HG02884 (cell line): ENCODE data around the gene S100A7A.
"Not testable (repeated sequence)": the region's sequence is repeated elsewhere in the genome, so short reads cannot be mapped to it uniquely, and the experiment has no call there.

Experiments
- ATAC-seq: cut with Tn5 transposase; IDR thresholded peaks from one replicate; pipeline ENCODE4 v1.9.1; 2021; ENCODE audit warnings: mild to moderate bottlenecking, moderate library complexity; ENCODE audit not compliant: unreplicated experiment

The S100A7A gene

DNA sequence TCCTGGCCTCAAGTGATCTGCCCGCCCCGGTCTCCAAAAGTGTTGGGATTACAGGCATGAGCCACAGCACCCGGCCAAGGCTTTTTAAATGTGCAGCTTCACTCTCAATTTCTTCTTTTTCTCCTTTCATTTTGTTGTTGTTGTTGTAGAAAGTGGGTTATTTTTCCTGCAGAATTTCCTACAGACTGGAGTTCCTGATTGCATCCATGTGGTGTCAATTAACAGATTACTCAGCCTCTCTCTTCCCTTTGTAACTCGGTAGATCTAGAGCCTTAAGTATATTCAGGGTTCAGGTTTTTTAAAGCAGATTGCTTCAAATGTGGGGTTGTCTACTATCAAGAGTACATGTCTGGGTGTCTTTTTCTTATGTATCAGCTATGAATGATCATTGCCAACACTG, 32.5 kb downstream of the S100A7A start:
- not testable (repeated sequence) for ATAC-seq

DNA sequence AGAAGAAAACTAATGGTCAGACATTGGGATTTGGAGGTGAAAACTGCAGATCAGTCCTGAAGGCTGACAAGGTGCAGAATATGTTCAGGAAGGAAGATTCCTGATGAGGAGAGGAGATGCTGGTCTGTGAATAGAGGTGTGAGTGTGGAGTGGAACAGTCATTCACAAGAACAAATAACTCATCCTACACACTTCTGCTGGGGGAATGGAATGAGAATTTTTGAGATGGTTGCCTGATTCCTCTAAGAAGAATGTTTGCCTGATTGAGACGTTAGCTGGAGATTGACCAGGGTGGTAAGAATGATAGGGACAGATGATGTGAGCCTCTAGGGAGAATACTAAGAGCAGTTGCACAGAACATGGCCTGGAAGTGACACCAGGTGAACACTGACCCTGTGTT, 40.1 kb downstream of the S100A7A start:
- no peak for ATAC-seq

DNA sequence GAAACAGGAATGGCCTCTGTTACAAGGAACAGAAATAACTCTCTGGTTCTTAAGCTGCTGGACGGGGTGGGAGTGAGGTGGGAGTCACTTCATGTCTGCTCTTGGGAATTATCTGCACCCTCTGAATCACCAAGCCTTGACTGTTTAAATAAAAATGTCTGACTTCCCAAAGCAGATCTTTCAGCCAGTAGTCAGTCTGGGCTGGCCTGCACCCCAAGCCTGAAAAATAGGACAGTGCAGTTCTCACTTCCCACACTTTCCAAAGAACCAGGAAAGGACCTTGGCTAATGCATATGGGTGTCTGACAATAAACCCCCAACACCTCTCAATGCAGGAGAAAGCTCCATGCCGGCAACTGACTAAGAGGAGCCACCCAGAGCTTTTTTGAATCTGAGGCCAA, 43.3 kb downstream of the S100A7A start:
- no peak for ATAC-seq

DNA sequence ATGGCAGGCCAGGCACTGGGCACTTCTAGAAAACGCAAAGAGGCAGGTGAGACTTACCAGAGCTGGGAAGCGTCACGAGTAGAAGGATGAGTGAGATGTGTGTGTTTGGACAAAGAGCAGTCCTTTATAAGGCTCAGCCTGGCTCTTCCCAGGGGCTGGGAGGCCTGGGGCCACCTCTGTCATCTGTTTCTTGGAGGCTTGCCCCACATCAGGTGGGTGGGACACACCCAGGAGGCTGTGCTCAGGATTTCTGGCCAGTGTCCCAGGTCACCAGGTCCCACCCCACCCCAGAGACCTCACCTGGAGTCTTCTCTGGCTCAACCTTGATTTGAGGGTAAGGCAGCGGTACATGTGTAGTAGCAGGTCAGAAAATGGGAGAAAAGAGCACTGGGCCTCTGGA, 44.2 kb downstream of the S100A7A start, which contains the start of gene S100A7:
TSS of gene S100A7 (minus strand) at position 101 of the 400 bp plus-strand sequence. CDS start 1,638 bp downstream, outside the sequence.
- no peak for ATAC-seq

DNA sequence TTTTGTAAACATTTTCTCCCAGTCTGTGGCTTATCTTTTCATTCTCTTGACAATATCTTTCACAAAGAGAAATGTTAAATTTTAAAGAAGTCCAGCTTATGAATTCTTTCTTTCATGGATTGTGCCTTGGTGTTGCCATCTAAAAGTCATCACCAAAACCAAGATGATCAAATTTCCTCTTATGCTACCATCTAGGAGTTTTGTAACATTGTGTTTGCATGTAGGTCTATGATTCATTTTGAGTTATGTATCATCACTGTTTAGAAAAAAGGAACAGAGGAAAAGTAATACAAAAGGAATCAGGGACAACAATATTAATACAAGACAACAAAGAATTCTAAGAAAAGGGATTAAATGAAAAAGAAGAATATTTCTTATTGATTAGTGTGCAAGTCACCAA, 46.4 kb downstream of the S100A7A start:
- not testable (repeated sequence) for ATAC-seq

DNA sequence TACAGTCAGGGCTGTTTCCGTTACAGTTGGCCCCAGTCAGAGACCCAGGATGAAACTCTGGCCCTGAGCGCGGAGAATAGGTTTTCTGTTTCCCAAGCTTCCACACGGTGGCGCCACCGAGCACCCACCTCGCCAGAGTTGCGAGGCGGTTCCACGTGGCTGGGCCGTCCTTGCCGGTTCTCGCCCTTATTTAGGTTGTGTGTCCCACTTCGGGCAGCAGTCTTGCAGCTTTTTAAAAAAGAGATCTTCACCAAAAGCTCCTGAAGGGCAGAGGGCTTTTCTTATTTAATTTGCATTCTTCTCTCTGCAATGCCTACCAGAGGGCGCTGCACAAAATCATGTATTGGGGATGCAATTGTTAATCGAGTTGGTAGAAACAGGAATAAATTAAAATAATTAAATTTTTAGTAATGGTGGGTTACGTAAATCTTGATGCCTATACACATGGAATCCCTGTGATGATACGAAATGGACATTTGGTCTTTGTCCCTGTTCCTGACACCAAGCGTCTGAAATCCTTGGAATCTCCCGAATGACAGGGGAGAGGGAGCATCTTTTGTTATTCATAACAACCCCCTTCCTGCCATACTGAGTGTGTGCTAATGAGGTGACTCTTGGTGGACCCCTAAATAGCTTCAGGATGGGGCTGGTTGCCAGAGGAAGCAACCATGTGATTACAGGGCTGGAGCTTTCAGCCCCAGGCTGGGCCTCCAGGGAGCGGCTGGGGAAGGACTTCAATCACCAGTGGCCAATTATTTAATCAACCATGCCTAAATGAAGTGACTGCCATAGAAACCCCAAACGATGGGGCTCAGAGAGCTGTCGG, 49.7 kb downstream of the S100A7A start:
- no peak for ATAC-seq

DNA sequence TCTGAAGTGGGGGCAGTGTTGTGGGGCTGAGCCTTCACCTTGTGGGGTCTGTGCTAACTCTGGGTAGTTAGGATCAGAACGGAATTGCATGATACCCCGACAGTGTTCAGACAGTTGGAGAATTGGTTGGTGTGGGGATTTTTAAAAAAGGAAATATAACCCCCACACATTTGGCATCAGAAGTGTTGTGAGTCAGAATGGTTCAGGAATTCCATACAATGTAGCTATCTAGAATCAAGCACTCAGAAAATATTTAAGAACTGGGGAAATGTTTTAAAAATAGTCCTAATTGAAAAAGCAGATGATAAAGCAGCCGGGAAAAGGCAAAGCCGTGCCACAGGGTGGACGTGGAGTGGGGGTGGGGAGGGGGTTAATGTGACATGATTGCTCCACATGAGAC, 50.6 kb downstream of the S100A7A start:
- ATAC-seq = no peak

DNA sequence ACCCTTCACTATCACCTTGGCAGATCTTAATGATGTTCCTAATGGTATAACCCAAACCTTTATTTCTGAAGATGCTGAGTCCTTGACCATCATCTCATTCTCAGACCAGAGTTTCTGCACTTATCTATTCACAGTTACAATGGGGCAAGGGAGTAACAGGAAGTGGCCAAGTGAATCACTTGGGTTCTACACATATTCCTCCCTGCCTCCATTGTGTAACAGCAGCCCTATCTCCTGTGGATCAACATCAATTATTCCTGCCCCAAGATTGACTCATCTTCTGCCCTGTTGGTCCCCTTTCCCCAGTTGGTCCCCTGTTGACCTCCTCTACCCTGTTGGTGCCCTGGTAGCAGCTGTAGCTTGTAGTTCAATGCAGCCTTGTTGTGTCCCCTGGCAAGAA, 54.4 kb downstream of the S100A7A start:
- no peak for ATAC-seq
